NB4 (cell line): ENCODE measurements around the gene ZBBX.

Source experiments
- DNase-seq: peaks from one replicate; pipeline ENCODE4 v3.0.0; 2010; ENCODE audit warnings: low read depth
- H3K4me3 ChIP-seq: one replicate; pipeline ENCODE4 v1.5.1; 2011; ENCODE audit warnings: mild to moderate bottlenecking, low read depth, low read length, moderate library complexity
- MAX ChIP-seq: IDR thresholded peaks from 2 replicates; pipeline ENCODE4 v1.6.1; 2011; ENCODE audit warnings: low read depth, low read length
- MYC ChIP-seq: IDR thresholded peaks from 2 replicates; pipeline ENCODE4 v1.6.1; 2011; ENCODE audit warnings: low read depth, low read length
- POLR2A ChIP-seq: IDR thresholded peaks from 2 replicates; pipeline ENCODE4 v1.6.1; 2011; ENCODE audit warnings: mild to moderate bottlenecking; ENCODE audit not compliant: insufficient read length; ENCODE audit errors: extremely low read depth
- TF ChIP-seq, protein P1 (sequence below): IDR thresholded peaks from one replicate; pipeline ENCODE4 v1.5.1; 2012; ENCODE audit warnings: low read depth, low read length

Gene ZBBX

DNA sequence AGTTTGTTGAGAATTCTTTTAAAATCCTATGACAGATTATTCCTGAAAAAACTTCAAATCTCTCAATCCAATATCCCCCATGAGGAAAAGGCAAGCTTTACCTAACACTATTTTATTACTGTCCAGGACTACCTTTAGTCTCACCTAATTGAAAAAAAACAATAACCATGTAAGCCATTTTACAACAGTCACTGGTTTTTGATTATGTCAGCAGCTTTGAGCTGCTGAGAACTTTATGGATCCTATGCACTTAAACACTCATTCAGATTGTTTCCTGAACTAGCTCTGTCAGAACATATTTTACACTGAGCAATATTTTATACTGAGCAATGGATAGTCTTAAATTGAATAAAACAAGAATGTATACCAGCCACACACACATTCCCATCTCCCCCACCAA is 79.9 kb downstream of the ZBBX start:
- H3K4me3 ChIP-seq = no peak overlapping the region
- no peak for TF ChIP-seq POLR2A
- no peak for DNase-seq

DNA sequence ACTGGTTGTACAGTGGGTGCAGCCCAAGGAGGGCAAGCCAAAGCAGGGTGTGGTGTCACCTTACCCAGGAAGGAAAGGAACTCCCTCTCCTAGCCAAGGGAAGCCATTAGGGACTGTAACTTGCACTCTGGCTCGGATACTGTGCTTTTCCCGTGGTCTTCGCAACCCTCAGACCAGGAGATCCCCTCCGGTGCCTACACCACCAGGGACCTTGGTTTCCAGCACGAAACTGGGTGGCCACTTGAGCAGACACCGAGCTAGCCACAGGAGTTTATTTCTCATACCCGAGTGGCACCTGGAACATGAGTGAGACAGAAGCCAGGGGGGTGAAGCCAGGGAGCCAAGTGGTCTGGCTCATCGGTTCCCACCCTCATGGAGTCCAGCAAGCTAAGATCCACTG is 90.7 kb downstream of the ZBBX start:
- H3K4me3 ChIP-seq = no peak overlapping the region
- no peak for DNase-seq
- TF ChIP-seq MAX = no peak
- no peak for TF ChIP-seq MYC
- TF ChIP-seq, protein P1, sequence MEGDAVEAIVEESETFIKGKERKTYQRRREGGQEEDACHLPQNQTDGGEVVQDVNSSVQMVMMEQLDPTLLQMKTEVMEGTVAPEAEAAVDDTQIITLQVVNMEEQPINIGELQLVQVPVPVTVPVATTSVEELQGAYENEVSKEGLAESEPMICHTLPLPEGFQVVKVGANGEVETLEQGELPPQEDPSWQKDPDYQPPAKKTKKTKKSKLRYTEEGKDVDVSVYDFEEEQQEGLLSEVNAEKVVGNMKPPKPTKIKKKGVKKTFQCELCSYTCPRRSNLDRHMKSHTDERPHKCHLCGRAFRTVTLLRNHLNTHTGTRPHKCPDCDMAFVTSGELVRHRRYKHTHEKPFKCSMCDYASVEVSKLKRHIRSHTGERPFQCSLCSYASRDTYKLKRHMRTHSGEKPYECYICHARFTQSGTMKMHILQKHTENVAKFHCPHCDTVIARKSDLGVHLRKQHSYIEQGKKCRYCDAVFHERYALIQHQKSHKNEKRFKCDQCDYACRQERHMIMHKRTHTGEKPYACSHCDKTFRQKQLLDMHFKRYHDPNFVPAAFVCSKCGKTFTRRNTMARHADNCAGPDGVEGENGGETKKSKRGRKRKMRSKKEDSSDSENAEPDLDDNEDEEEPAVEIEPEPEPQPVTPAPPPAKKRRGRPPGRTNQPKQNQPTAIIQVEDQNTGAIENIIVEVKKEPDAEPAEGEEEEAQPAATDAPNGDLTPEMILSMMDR = no peak
- TF ChIP-seq POLR2A = no peak

- no peak for DNase-seq
- TF ChIP-seq MYC = no peak
- no peak for TF ChIP-seq POLR2A
- TF ChIP-seq MAX = no peak
- TF ChIP-seq, protein P1 = no peak
- H3K4me3 ChIP-seq = no peak overlapping the region
Measured at GRCh38 chr3:167288737-167289136, 91.4 kb downstream of the ZBBX start.

DNA sequence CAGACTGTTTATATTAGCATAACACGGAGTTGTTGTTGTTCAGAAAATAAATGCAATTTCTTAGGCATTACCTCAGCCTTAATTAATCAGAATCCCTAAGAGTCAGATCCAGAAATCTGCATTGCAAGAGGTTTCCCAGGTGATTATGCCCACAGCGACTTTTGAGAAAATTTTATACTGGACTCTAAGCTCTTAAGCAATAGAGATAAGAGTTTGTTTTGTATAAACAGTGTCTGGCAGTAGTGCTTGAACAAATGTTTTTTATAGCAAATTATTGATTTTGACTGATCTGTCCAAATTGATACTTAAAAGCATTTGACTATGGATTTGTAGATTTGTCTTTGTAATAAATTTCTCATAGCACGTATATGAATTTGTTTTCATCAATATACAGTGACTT is 92.8 kb downstream of the ZBBX start:
- TF ChIP-seq, protein P1 = no peak
- TF ChIP-seq MAX = no peak
- TF ChIP-seq POLR2A = no peak
- TF ChIP-seq MYC = no peak
- no peak overlapping the region for H3K4me3 ChIP-seq
- DNase-seq = no peak

DNA sequence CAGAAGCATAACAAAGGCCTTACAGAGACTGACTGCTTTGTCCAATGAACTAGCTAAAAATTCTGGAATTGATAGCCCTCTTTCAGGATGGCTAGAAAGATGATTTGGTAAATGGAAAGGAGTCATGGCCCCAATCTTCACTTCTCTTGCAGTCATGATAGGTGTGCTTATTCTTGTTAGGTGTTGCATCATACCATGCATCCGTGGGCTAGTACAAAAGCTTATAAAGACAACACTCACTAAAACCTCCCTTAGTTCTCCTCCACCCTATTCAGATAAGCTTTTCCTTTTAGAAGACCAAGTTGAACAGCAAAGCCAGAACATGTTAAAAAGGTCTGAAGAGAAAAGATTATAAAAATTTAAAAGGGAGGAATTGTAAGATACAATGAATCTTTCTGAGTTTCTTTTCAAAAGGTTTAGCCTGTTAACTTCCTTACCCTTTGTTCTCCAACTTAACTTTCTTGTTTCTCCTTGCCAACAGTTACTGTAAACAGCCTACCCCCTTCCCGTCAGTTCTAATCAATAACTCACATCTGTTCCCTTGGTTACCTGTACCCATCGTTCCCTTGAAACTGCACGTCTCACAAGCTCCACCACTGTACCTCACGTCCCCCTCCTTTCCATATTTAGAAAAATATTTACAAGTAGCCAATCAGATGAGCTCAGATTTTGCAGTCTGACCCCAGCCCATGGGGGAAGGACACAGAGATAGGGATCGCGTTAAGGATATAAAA is 105.8 kb downstream of the ZBBX start:
- TF ChIP-seq, protein P1 = no peak
- TF ChIP-seq POLR2A (no peak), MAX (no peak), MYC (no peak)
- H3K4me3 ChIP-seq = no peak overlapping the region
- DNase-seq = no peak

- DNase-seq = no peak
- TF ChIP-seq, protein P1 = no peak
- TF ChIP-seq MAX (no peak), MYC (no peak)
Measured at GRCh38 chr3:167253037-167253436, 127.1 kb downstream of the ZBBX start.

More at GRCh38 chr3:167253037-167253436, 127.1 kb downstream of the ZBBX start:
- H3K4me3 ChIP-seq = no peak overlapping the region
